KMS-11 (cell line): ENCODE data around the gene RBP5.

Experiments
- H2AFZ ChIP-seq: fragments of 200-600 bp; sonication (generic); 2 replicates; pipeline ENCODE4 v1.6.1; 2016; ENCODE audit warnings: antibody characterized with exemption, mixed run types, low read depth
- H3K27ac ChIP-seq: fragments of 200-600 bp; sonication (generic); 2 replicates; pipeline ENCODE4 v1.6.1; 2016; ENCODE audit warnings: mild to moderate bottlenecking, mixed run types
- H3K27me3 ChIP-seq: fragments of 200-600 bp; sonication (generic); 2 replicates; pipeline ENCODE4 v1.6.1; 2017; ENCODE audit warnings: mild to moderate bottlenecking, low read depth, mixed run types, moderate library complexity; ENCODE audit not compliant: insufficient read depth
- H3K36me3 ChIP-seq: fragments of 200-600 bp; sonication (generic); 2 replicates; pipeline ENCODE4 v1.6.1; 2017; ENCODE audit warnings: mild to moderate bottlenecking, mixed run types; ENCODE audit not compliant: insufficient read depth
- H3K4me1 ChIP-seq: fragments of 200-600 bp; sonication (generic); 2 replicates; pipeline ENCODE4 v1.6.1; 2016; ENCODE audit warnings: mild to moderate bottlenecking, low read depth, mixed run types; ENCODE audit not compliant: poor library complexity, severe bottlenecking
- H3K4me2 ChIP-seq: fragments of 200-600 bp; sonication (generic); 2 replicates; pipeline ENCODE4 v1.7.0; 2016; ENCODE audit warnings: mild to moderate bottlenecking, mixed run types
- H3K4me3 ChIP-seq: fragments of 200-600 bp; sonication (generic); IDR thresholded peaks from 2 replicates; pipeline ENCODE4 v1.6.1; 2017; ENCODE audit warnings: low read depth, low read length, mixed read lengths; ENCODE audit not compliant: insufficient read depth
- H3K79me2 ChIP-seq: fragments of 200-600 bp; sonication (generic); 2 replicates; pipeline ENCODE4 v1.6.1; 2016; ENCODE audit warnings: low read depth, mixed run types; ENCODE audit not compliant: insufficient read depth
- H3K9ac ChIP-seq: fragments of 200-600 bp; sonication (generic); 2 replicates; pipeline ENCODE4 v1.6.1; 2016; ENCODE audit warnings: mild to moderate bottlenecking, mixed run types
- H4K20me1 ChIP-seq: fragments of 200-600 bp; sonication (generic); 2 replicates; pipeline ENCODE4 v1.6.1; 2016; ENCODE audit warnings: mild to moderate bottlenecking, mixed run types; ENCODE audit not compliant: insufficient read depth
- CTCF ChIP-seq: fragments of 200-600 bp; sonication (generic); conservative IDR thresholded peaks from 2 replicates; pipeline ENCODE4 v1.6.1; 2017; ENCODE audit warnings: low read depth, mild to moderate bottlenecking, antibody characterized with exemption, low read length, moderate library complexity, mixed read lengths

The RBP5 gene

GRCh38 chr12:7171854-7172253 is 43.2 kb upstream of the RBP5 start:
- Histone ChIP-seq H3K27me3 (no peaks in the 10 kb centered on the region), H4K20me1 (no peaks in the 10 kb centered on the region), H3K27ac (no peak overlapping the region), H3K4me1 (no peaks in the 10 kb centered on the region), H3K4me3 (no peak overlapping the region), H3K9ac (no peak overlapping the region), H3K79me2 (no peaks in the 10 kb centered on the region), H3K4me2 (no peak overlapping the region), H3K36me3 (no peaks in the 10 kb centered on the region), H2AFZ (no peak overlapping the region)
- no peak for TF ChIP-seq CTCF

GRCh38 chr12:7169951-7170350 is 41.3 kb upstream of the RBP5 start:
- Histone ChIP-seq H3K27ac (no peak overlapping the region), H3K79me2 (no peaks in the 10 kb centered on the region), H3K27me3 (no peaks in the 10 kb centered on the region), H2AFZ (no peak overlapping the region), H3K9ac (no peak overlapping the region), H3K4me3 (no peak overlapping the region), H3K4me2 (no peak overlapping the region), H3K4me1 (no peaks in the 10 kb centered on the region), H3K36me3 (no peaks in the 10 kb centered on the region), H4K20me1 (no peaks in the 10 kb centered on the region)
- no peak for TF ChIP-seq CTCF

GRCh38 chr12:7162691-7163114 is 34.0 kb upstream of the RBP5 start:
- Histone ChIP-seq H3K4me2 (no peak overlapping the region), H3K27ac (no peak overlapping the region), H3K4me1 (no peaks in the 10 kb centered on the region), H2AFZ (no peak overlapping the region), H4K20me1 (no peaks in the 10 kb centered on the region), H3K36me3 (no peaks in the 10 kb centered on the region), H3K9ac (no peak overlapping the region), H3K79me2 (no peaks in the 10 kb centered on the region), H3K27me3 (no peaks in the 10 kb centered on the region), H3K4me3 (no peak overlapping the region)
- no peak for TF ChIP-seq CTCF

- no peak for TF ChIP-seq CTCF
- H2AFZ ChIP-seq, result no peak overlapping the region
- no peaks in the 10 kb centered on the region for H3K27me3 ChIP-seq
- no peaks in the 10 kb centered on the region for H3K36me3 ChIP-seq
- H3K4me3 ChIP-seq, result no peak overlapping the region
- no peaks in the 10 kb centered on the region for H4K20me1 ChIP-seq
- H3K9ac ChIP-seq, result no peak overlapping the region
- no peaks in the 10 kb centered on the region for H3K79me2 ChIP-seq
- no peaks in the 10 kb centered on the region for H3K4me1 ChIP-seq
- no peak overlapping the region for H3K4me2 ChIP-seq
- H3K27ac ChIP-seq, result no peak overlapping the region
Observed at GRCh38 chr12:7161811-7162210, 33.1 kb upstream of the RBP5 start.
